ENCODE results near the gene PRKG1.

PRKG1 gene

GRCh38 chr10:51705774-51706173 is 631.5 kb downstream of the PRKG1 start:
- no peaks in the 10 kb centered on the region for H3K9me2 ChIP-seq (replicated peaks; ENCODE audit: control insufficient read depth, low read length)
- H4K20me1 ChIP-seq (ENCODE audit: control insufficient read depth, insufficient read depth, low read depth, low read length): no peaks in the 10 kb centered on the region
- 0 out of 2 replicates have a peak, but pooled peaks cover 5% of the 10 kb centered on the region for H3K27me3 ChIP-seq (ENCODE audit: control insufficient read depth, low read length)
- no peaks in the 10 kb centered on the region for H3K79me2 ChIP-seq (ENCODE audit: control insufficient read depth, low read length)
- H3K27ac ChIP-seq (ENCODE audit: low read depth, low read length): no peak overlapping the region
- H3K9me3 ChIP-seq (ENCODE audit: control insufficient read depth, insufficient read depth, low read length): no peaks in the 10 kb centered on the region
- no peaks in the 10 kb centered on the region for H3K36me3 ChIP-seq (ENCODE audit: control insufficient read depth, low read length)
- H3K4me3 ChIP-seq (ENCODE audit: low read length): no peak overlapping the region
- no peaks in the 10 kb centered on the region for H3F3A ChIP-seq (ENCODE audit: control insufficient read depth, insufficient read depth)
- H3K4me2 ChIP-seq (ENCODE audit: low read length): no peak overlapping the region
- TF ChIP-seq EZH2phosphoT487 (IDR thresholded peaks at IDR 0.05; ENCODE audit: borderline replicate concordance, low read length) (no peak), CTCF (IDR thresholded peaks at IDR 0.05; ENCODE audit: low read depth, low read length, poor library complexity, severe bottlenecking) (no peak)
- no peaks in the 10 kb centered on the region for H3K4me1 ChIP-seq (ENCODE audit: control insufficient read depth, low read length)

- no peaks in the 10 kb centered on the region for H4K20me1 ChIP-seq (ENCODE audit: control insufficient read depth, insufficient read depth, low read depth, low read length)
- no peaks in the 10 kb centered on the region for H3K9me2 ChIP-seq (replicated peaks; ENCODE audit: control insufficient read depth, low read length)
- 0 out of 2 replicates have a peak, but pooled peaks cover 5% of the 10 kb centered on the region for H3K27me3 ChIP-seq (ENCODE audit: control insufficient read depth, low read length)
- TF ChIP-seq EZH2phosphoT487 (IDR thresholded peaks at IDR 0.05; ENCODE audit: borderline replicate concordance, low read length) (no peak), CTCF (IDR thresholded peaks at IDR 0.05; ENCODE audit: low read depth, low read length, poor library complexity, severe bottlenecking) (no peak)
- no peak overlapping the region for H3K4me2 ChIP-seq (ENCODE audit: low read length)
- no peaks in the 10 kb centered on the region for H3K36me3 ChIP-seq (ENCODE audit: control insufficient read depth, low read length)
- no peaks in the 10 kb centered on the region for H3F3A ChIP-seq (ENCODE audit: control insufficient read depth, insufficient read depth)
- H3K4me3 ChIP-seq (ENCODE audit: low read length): no peak overlapping the region
- H3K9me3 ChIP-seq (ENCODE audit: control insufficient read depth, insufficient read depth, low read length): no peaks in the 10 kb centered on the region
- no peak overlapping the region for H3K27ac ChIP-seq (ENCODE audit: low read depth, low read length)
- no peaks in the 10 kb centered on the region for H3K79me2 ChIP-seq (ENCODE audit: control insufficient read depth, low read length)
- H3K4me1 ChIP-seq (ENCODE audit: control insufficient read depth, low read length): no peaks in the 10 kb centered on the region
These were observed 631.9 kb downstream of the PRKG1 start for GRCh38 chr10:51706225-51706624.

GRCh38 chr10:51707392-51707791 is 633.1 kb downstream of the PRKG1 start:
- Histone ChIP-seq H3K79me2 (ENCODE audit: control insufficient read depth, low read length) (no peaks in the 10 kb centered on the region), H3K4me2 (ENCODE audit: low read length) (no peak overlapping the region), H4K20me1 (ENCODE audit: control insufficient read depth, insufficient read depth, low read depth, low read length) (no peaks in the 10 kb centered on the region)

More at GRCh38 chr10:51707392-51707791, 633.1 kb downstream of the PRKG1 start:
- no peaks in the 10 kb centered on the region for H3F3A ChIP-seq (ENCODE audit: control insufficient read depth, insufficient read depth)
- no peak overlapping the region for H3K4me3 ChIP-seq (ENCODE audit: low read length)
- no peaks in the 10 kb centered on the region for H3K9me2 ChIP-seq (replicated peaks; ENCODE audit: control insufficient read depth, low read length)
- 0 out of 2 replicates have a peak, but pooled peaks cover 5% of the 10 kb centered on the region for H3K27me3 ChIP-seq (ENCODE audit: control insufficient read depth, low read length)
- no peaks in the 10 kb centered on the region for H3K4me1 ChIP-seq (ENCODE audit: control insufficient read depth, low read length)
- TF ChIP-seq EZH2phosphoT487 (IDR thresholded peaks at IDR 0.05; ENCODE audit: borderline replicate concordance, low read length): no peak
- no peak for TF ChIP-seq CTCF (IDR thresholded peaks at IDR 0.05; ENCODE audit: low read depth, low read length, poor library complexity, severe bottlenecking)
- no peaks in the 10 kb centered on the region for H3K36me3 ChIP-seq (ENCODE audit: control insufficient read depth, low read length)
- H3K27ac ChIP-seq (ENCODE audit: low read depth, low read length): no peak overlapping the region
- H3K9me3 ChIP-seq (ENCODE audit: control insufficient read depth, insufficient read depth, low read length): no peaks in the 10 kb centered on the region
